ENCODE results near the gene SYT5. TPM values are rescaled to one million over a fixed set of nuclear protein-coding genes. Genes with fewer than 3 reads are reported as not detected.

SYT5 gene
- total and polyA plus RNA-seq, 2 of the 8 experiments (the other 6 are each of a cell fraction or from before 2014, with no cell fraction given): 0.35 to 0.67 TPM

DNA sequence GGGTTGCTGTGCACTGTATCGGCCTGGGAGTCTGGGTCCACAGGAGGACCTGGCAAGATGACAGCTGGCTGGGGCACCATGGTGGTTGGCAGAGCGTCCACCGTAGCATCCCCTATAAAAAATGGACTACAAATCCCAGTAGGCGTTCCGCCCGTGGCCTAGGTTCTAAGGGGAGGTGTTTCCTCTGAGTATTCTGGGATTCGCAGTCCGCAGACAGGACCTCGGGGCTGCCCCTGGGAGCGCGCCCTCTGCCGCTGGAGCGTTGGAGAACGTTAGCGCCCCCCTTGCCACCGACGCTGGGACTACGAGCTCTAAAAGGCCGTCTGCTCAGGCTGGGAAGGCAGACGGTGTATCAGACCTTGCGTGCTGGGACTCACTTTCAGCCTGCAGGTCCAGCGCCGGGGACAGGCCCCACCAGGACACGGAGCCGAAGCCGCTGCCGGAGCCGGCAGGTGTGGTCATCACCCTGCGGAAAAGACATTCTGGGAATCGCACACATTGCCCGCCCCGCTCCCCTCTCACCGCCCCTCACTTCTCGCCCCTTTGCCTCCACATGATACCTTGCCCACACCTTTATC lies 14.0 kb downstream of the SYT5 start:
- Histone ChIP-seq H2BK120ac (replicated peaks; ENCODE audit: low read depth, low read length) (no peak overlapping the region), H3K36me3 (ENCODE audit: control insufficient read depth in 2 of 4, insufficient read depth in 4 of 4, low read length in 3 of 4) (no peaks in the 10 kb centered on the region), H3K23ac (ENCODE audit: insufficient read length) (no peak overlapping the region), H2AFZ (ENCODE audit: low read length) (no peak overlapping the region), H3K23me2 (ENCODE audit: low read depth, low read length) (peaks cover 4% of the 10 kb centered on the region; the same call in 1 of the 2 replicates), H3K18ac (ENCODE audit: extremely low read depth, low read length) (no peak overlapping the region), H3K4me1 (replicated peaks in 1 of 4; ENCODE audit: control insufficient read depth in 3 of 4, insufficient read depth in 4 of 4, low read length in 3 of 4) (peaks cover 2 to 5% (median 4%) of the 10 kb centered on the region in 4 experiments; a peak in 5 of 7 replicates), H2BK5ac (ENCODE audit: low read depth, low read length) (no peak overlapping the region; the same call in 1 of the 2 replicates), H3K27me3 (replicated peaks in 1 of 4; ENCODE audit: control insufficient read depth in 3 of 4, extremely low read depth in 1 of 4, insufficient read depth in 3 of 4, low read length in 3 of 4) (peaks cover 5 to 31% (median 15%) of the 10 kb centered on the region in 4 experiments; a peak in 6 of 7 replicates), H3K79me1 (ENCODE audit: low read depth, low read length) (no peaks in the 10 kb centered on the region), H4K20me1 (replicated peaks in 1 of 2; ENCODE audit: control insufficient read depth in 1 of 2, insufficient read depth in 2 of 2, low read length in 2 of 2) (peaks cover 0 to 1% of the 10 kb centered on the region in 2 experiments), H4K5ac (ENCODE audit: insufficient read length, low read depth, low read length) (no peak overlapping the region), H3K27ac (ENCODE audit: low read depth, low read length) (no peak overlapping the region), H3K9ac (replicated peaks in 1 of 4; ENCODE audit: extremely low read depth in 1 of 4, low read depth in 3 of 4, low read length in 3 of 4) (no peak overlapping the region), H3K4ac (replicated peaks; ENCODE audit: insufficient read length, low read depth, low read length) (no peak overlapping the region), H3K79me2 (ENCODE audit: control insufficient read depth in 1 of 2, insufficient read depth in 2 of 2, low read length in 2 of 2) (no peaks in the 10 kb centered on the region), H3K9me3 (ENCODE audit: insufficient read depth in 2 of 2, low read depth in 1 of 2, low read length in 1 of 2) (no peaks in the 10 kb centered on the region), H2BK12ac (ENCODE audit: low read depth, low read length) (no peak overlapping the region), H2BK15ac (ENCODE audit: low read length) (no peak overlapping the region), H3K4me2 (ENCODE audit: insufficient read depth in 1 of 2, low read depth in 2 of 2, low read length in 2 of 2) (peak overlapping the region; percentile 91 to 96), H3K14ac (ENCODE audit: insufficient read length) (no peak overlapping the region), H2AK5ac (ENCODE audit: low read depth, low read length) (no peak overlapping the region), H2BK20ac (ENCODE audit: low read length) (no peak overlapping the region), H4K8ac (ENCODE audit: extremely low read depth, insufficient read depth, low read length) (no peak overlapping the region), H4K91ac (replicated peaks; ENCODE audit: insufficient read length, low read length) (no peak overlapping the region), H3K4me3 (ENCODE audit: extremely low read depth in 1 of 4, insufficient read depth in 2 of 4, low read depth in 3 of 4, low read length in 4 of 4) (peak overlapping the region; percentile 29 to 66 (median 54); a peak in 7 of 8 replicates), H3K56ac (replicated peaks; ENCODE audit: insufficient read length, low read depth, low read length) (no peak overlapping the region)
- peak; percentile 90 for FAIRE-seq
- 2% methylated on average over 32 of the region's 34 CpGs; no CpG with 5 or more reads in 1 of the 2 experiments for WGBS, 2 experiments (ENCODE audit: extremely low coverage in 1 of 2, insufficient coverage in 1 of 2, insufficient read length in 1 of 2, insufficient replicate concordance in 2 of 2, low coverage in 1 of 2, low lambda C conversion rate in 2 of 2, missing lambda C conversion rate in 1 of 2)
- DNase-seq (ENCODE audit: low read depth in 1 of 2, low spot score in 2 of 2): peak in 1 of 2 experiments; percentile 91
- CTCF ChIA-PET (ENCODE audit: partially characterized antibody): interaction anchor here (0.6 to 3.4 kb wide), 34 partner anchors 8 to 287 kb away, joined by 3 to 55 read pairs (median 4); partner anchors contain the start of genes SYT5 and TNNI3
- POLR2A ChIA-PET (ENCODE audit: partially characterized antibody): interaction anchor here (0.6 to 2.4 kb wide), 11 partner anchors 9 to 241 kb away, joined by 3 to 9 read pairs (median 6); partner anchors contain the start of genes TNNT1 and UBE2S
- TF ChIP-seq, protein P1, sequence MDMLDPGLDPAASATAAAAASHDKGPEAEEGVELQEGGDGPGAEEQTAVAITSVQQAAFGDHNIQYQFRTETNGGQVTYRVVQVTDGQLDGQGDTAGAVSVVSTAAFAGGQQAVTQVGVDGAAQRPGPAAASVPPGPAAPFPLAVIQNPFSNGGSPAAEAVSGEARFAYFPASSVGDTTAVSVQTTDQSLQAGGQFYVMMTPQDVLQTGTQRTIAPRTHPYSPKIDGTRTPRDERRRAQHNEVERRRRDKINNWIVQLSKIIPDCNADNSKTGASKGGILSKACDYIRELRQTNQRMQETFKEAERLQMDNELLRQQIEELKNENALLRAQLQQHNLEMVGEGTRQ (IDR thresholded peaks at IDR 0.05; ENCODE audit: low read length): no peak
- no peak for TF ChIP-seq ZNF274 (IDR thresholded peaks at IDR 0.05; ENCODE audit: borderline replicate concordance, extremely low read depth, low read length)
- peak; percentile 66; the same call in 1 of the 2 replicates for TF ChIP-seq CREB1 (IDR thresholded peaks at IDR 0.05)
- TF ChIP-seq, protein P2, sequence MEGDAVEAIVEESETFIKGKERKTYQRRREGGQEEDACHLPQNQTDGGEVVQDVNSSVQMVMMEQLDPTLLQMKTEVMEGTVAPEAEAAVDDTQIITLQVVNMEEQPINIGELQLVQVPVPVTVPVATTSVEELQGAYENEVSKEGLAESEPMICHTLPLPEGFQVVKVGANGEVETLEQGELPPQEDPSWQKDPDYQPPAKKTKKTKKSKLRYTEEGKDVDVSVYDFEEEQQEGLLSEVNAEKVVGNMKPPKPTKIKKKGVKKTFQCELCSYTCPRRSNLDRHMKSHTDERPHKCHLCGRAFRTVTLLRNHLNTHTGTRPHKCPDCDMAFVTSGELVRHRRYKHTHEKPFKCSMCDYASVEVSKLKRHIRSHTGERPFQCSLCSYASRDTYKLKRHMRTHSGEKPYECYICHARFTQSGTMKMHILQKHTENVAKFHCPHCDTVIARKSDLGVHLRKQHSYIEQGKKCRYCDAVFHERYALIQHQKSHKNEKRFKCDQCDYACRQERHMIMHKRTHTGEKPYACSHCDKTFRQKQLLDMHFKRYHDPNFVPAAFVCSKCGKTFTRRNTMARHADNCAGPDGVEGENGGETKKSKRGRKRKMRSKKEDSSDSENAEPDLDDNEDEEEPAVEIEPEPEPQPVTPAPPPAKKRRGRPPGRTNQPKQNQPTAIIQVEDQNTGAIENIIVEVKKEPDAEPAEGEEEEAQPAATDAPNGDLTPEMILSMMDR (IDR thresholded peaks at IDR 0.05; ENCODE audit: control extremely low read depth in 1 of 3, insufficient read depth in 1 of 3, low read depth in 1 of 3, low read length in 3 of 3): peak; percentile 68 to 96 (median 85)
- no peak for TF ChIP-seq NRF1 (IDR thresholded peaks at IDR 0.05; ENCODE audit: low read depth, low read length)
- TF ChIP-seq SRF (IDR thresholded peaks at IDR 0.05; ENCODE audit: low read depth, low read length): no peak
- no peak for TF ChIP-seq EP300 (IDR thresholded peaks at IDR 0.05; ENCODE audit: borderline replicate concordance in 1 of 2, low read depth in 2 of 2, low read length in 2 of 2)
- TF ChIP-seq JUND (IDR thresholded peaks at IDR 0.05; ENCODE audit: low read length): no peak

Measured in H1 (cell line).